ENCODE measurements around the gene NELFB. TPM values are rescaled to one million over a fixed set of nuclear protein-coding genes. Genes with fewer than 3 reads are reported as not detected.
A peak's percentile ranks its signal among the peaks of the same experiment; 100 is the strongest.

The NELFB gene
- total and polyA plus RNA-seq, 4 donors, result 4.7 to 24.6 (median 18.1) TPM

DNA sequence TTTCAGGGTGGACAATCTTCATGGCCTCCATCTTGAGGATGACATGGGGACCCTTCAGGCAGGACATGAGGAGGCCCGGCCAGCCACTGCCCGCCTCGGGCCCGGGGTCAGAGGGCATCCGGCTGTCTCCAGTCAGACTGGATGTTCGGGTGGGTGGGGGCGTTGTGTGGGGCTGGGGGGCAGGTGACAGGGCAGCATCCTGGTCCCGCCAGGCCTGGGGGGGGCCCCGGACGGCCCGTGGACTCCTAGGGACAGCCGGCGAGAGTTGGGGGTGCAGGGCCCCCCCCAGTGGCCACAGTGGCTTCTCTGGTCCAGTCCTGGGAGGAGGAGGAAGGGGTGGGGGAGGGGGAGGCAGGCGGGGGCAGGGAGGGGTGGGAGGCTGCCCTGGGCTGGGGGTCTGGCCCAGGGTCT is 34.0 kb upstream of the NELFB start:
- no peak for DNase-seq (ENCODE audit: low spot score)
- Histone ChIP-seq H3K27ac (ENCODE audit: low read depth in 1 of 2, low read length in 2 of 2) (no peak overlapping the region), H3K9ac (ENCODE audit: low read depth in 1 of 2, low read length in 2 of 2) (no peak overlapping the region), H3K4me3 (ENCODE audit: low read depth in 1 of 3, low read length in 3 of 3) (peak overlapping the region in 1 of 3 donors; percentile 86), H3K4me1 (ENCODE audit: control insufficient read depth in 4 of 4, insufficient read depth in 4 of 4, low read length in 3 of 4) (peaks cover 10 to 30% (median 19%) of the 10 kb centered on the region in 4 donors), H3K36me3 (ENCODE audit: control insufficient read depth in 4 of 4, insufficient read depth in 3 of 4, low read depth in 1 of 4, low read length in 3 of 4) (no peaks in the 10 kb centered on the region), H3K9me3 (ENCODE audit: control insufficient read depth in 4 of 4, low read length in 3 of 4) (no peaks in the 10 kb centered on the region), H3K27me3 (ENCODE audit: control insufficient read depth in 4 of 4, insufficient read depth in 4 of 4, low read length in 3 of 4) (no peaks in the 10 kb centered on the region)
- 81% methylated on average over 14 of the region's 14 CpGs for WGBS
- TF ChIP-seq YY1 (IDR thresholded peaks at IDR 0.05) (no peak), ZBTB33 (IDR thresholded peaks at IDR 0.05) (no peak), EGR1 (IDR thresholded peaks at IDR 0.05; ENCODE audit: low read depth in 2 of 2) (no peak), GABPA (IDR thresholded peaks at IDR 0.05 in 1 of 2, conservative IDR thresholded peaks at IDR 0.05 in 1 of 2) (no peak), RXRA (IDR thresholded peaks at IDR 0.05) (no peak), ATF3 (IDR thresholded peaks at IDR 0.05) (no peak), SP1 (IDR thresholded peaks at IDR 0.05) (no peak), NR2F2 (IDR thresholded peaks at IDR 0.05) (no peak), JUND (IDR thresholded peaks at IDR 0.05) (no peak), HNF4A (conservative IDR thresholded peaks at IDR 0.05) (no peak), RAD21 (IDR thresholded peaks at IDR 0.05) (no peak), FOXA1 (IDR thresholded peaks at IDR 0.05) (no peak), FOXA2 (IDR thresholded peaks at IDR 0.05) (no peak)
- TF ChIP-seq, protein P1, sequence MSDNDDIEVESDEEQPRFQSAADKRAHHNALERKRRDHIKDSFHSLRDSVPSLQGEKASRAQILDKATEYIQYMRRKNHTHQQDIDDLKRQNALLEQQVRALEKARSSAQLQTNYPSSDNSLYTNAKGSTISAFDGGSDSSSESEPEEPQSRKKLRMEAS (IDR thresholded peaks at IDR 0.05), result no peak
- TF ChIP-seq, protein P2, sequence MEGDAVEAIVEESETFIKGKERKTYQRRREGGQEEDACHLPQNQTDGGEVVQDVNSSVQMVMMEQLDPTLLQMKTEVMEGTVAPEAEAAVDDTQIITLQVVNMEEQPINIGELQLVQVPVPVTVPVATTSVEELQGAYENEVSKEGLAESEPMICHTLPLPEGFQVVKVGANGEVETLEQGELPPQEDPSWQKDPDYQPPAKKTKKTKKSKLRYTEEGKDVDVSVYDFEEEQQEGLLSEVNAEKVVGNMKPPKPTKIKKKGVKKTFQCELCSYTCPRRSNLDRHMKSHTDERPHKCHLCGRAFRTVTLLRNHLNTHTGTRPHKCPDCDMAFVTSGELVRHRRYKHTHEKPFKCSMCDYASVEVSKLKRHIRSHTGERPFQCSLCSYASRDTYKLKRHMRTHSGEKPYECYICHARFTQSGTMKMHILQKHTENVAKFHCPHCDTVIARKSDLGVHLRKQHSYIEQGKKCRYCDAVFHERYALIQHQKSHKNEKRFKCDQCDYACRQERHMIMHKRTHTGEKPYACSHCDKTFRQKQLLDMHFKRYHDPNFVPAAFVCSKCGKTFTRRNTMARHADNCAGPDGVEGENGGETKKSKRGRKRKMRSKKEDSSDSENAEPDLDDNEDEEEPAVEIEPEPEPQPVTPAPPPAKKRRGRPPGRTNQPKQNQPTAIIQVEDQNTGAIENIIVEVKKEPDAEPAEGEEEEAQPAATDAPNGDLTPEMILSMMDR (IDR thresholded peaks at IDR 0.05; ENCODE audit: low read depth, low read length, missing input control), result no peak
- TF ChIP-seq, protein P3, sequence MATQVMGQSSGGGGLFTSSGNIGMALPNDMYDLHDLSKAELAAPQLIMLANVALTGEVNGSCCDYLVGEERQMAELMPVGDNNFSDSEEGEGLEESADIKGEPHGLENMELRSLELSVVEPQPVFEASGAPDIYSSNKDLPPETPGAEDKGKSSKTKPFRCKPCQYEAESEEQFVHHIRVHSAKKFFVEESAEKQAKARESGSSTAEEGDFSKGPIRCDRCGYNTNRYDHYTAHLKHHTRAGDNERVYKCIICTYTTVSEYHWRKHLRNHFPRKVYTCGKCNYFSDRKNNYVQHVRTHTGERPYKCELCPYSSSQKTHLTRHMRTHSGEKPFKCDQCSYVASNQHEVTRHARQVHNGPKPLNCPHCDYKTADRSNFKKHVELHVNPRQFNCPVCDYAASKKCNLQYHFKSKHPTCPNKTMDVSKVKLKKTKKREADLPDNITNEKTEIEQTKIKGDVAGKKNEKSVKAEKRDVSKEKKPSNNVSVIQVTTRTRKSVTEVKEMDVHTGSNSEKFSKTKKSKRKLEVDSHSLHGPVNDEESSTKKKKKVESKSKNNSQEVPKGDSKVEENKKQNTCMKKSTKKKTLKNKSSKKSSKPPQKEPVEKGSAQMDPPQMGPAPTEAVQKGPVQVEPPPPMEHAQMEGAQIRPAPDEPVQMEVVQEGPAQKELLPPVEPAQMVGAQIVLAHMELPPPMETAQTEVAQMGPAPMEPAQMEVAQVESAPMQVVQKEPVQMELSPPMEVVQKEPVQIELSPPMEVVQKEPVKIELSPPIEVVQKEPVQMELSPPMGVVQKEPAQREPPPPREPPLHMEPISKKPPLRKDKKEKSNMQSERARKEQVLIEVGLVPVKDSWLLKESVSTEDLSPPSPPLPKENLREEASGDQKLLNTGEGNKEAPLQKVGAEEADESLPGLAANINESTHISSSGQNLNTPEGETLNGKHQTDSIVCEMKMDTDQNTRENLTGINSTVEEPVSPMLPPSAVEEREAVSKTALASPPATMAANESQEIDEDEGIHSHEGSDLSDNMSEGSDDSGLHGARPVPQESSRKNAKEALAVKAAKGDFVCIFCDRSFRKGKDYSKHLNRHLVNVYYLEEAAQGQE (IDR thresholded peaks at IDR 0.05), result no peak
